Activated naive CD4-positive, alpha-beta T cell treated with anti-CD3 and anti-CD28 coated beads, Interleukin-2, amount 10 ng/mL, durations not matched to agents 7 days and 5 days (primary cell): ENCODE data around the gene HHATL.
"Not testable (repeated sequence)": the region's sequence is repeated elsewhere in the genome, so short reads cannot be mapped to it uniquely, and the experiment has no call there.

ENCODE experiments used
- CTCF ChIA-PET: fragments of 350-600 bp; sonication (Branson Sonifier 250); formaldehyde crosslinking; loops from one replicate; lab custom pipeline; 2021; ENCODE audit warnings: antibody characterized with exemption; lab: Charles Lee
- DNase-seq: peaks from one replicate; pipeline ENCODE4 v3.0.0-alpha.2; 2020
- H3K27ac Mint-ChIP-seq: one replicate; pipeline ENCODE4 v1.8.0; 2021; ENCODE audit warnings: mild to moderate bottlenecking, moderate library complexity, mixed read lengths
- H3K27me3 Mint-ChIP-seq: one replicate; pipeline ENCODE4 v1.8.0; 2021; ENCODE audit warnings: mild to moderate bottlenecking, mixed read lengths
- H3K36me3 Mint-ChIP-seq: one replicate; pipeline ENCODE4 v1.8.0; 2021; ENCODE audit warnings: mixed read lengths
- H3K4me1 Mint-ChIP-seq: one replicate; pipeline ENCODE4 v1.8.0; 2021; ENCODE audit warnings: mixed read lengths
- H3K4me3 Mint-ChIP-seq: one replicate; pipeline ENCODE4 v1.8.0; 2021; ENCODE audit warnings: mild to moderate bottlenecking, moderate library complexity, mixed read lengths
- H3K9me3 Mint-ChIP-seq: one replicate; pipeline ENCODE4 v1.8.0; 2021; ENCODE audit warnings: mixed read lengths

Gene HHATL

GRCh38 chr3:42730706-42731420 is 28.3 kb upstream of the HHATL start:
- no peak for DNase-seq
- Mint-ChIP-seq H3K4me1 (no peaks in the 10 kb centered on the region), H3K9me3 (no peaks in the 10 kb centered on the region), H3K4me3 (no peak overlapping the region), H3K36me3 (no peaks in the 10 kb centered on the region), H3K27ac (no peak overlapping the region), H3K27me3 (peaks cover 15% of the 10 kb centered on the region)
- CTCF ChIA-PET: no interaction called here

GRCh38 chr3:42730294-42730693 is 27.7 kb upstream of the HHATL start:
- H3K4me3 Mint-ChIP-seq: no peak overlapping the region
- no peaks in the 10 kb centered on the region for H3K9me3 Mint-ChIP-seq
- CTCF ChIA-PET: no interaction called here
- no peak for DNase-seq
- H3K36me3 Mint-ChIP-seq: no peaks in the 10 kb centered on the region
- peaks cover 14% of the 10 kb centered on the region for H3K27me3 Mint-ChIP-seq
- no peaks in the 10 kb centered on the region for H3K4me1 Mint-ChIP-seq
- H3K27ac Mint-ChIP-seq: no peak overlapping the region

GRCh38 chr3:42729404-42730145 is 27.0 kb upstream of the HHATL start:
- peaks cover 12% of the 10 kb centered on the region for H3K27me3 Mint-ChIP-seq
- no peak overlapping the region for H3K4me3 Mint-ChIP-seq
- CTCF ChIA-PET: no interaction called here
- DNase-seq: no peak
- no peaks in the 10 kb centered on the region for H3K9me3 Mint-ChIP-seq
- H3K36me3 Mint-ChIP-seq: no peaks in the 10 kb centered on the region
- H3K4me1 Mint-ChIP-seq: no peaks in the 10 kb centered on the region
- no peak overlapping the region for H3K27ac Mint-ChIP-seq

- Mint-ChIP-seq H3K9me3 (no peaks in the 10 kb centered on the region), H3K4me3 (no peak overlapping the region), H3K27ac (no peak overlapping the region), H3K27me3 (peaks cover 16% of the 10 kb centered on the region), H3K4me1 (no peaks in the 10 kb centered on the region), H3K36me3 (no peaks in the 10 kb centered on the region)
- CTCF ChIA-PET: no interaction called here
- no peak for DNase-seq
Observed at GRCh38 chr3:42728668-42729364, 26.2 kb upstream of the HHATL start.

GRCh38 chr3:42728056-42728455 is 25.5 kb upstream of the HHATL start:
- Mint-ChIP-seq H3K4me1 (no peaks in the 10 kb centered on the region), H3K27me3 (peaks cover 17% of the 10 kb centered on the region), H3K4me3 (no peak overlapping the region), H3K9me3 (no peaks in the 10 kb centered on the region), H3K27ac (no peak overlapping the region), H3K36me3 (no peaks in the 10 kb centered on the region)
- no peak for DNase-seq
- CTCF ChIA-PET: no interaction called here

GRCh38 chr3:42725454-42725853 is 22.9 kb upstream of the HHATL start:
- Mint-ChIP-seq H3K36me3 (no peaks in the 10 kb centered on the region), H3K4me1 (no peaks in the 10 kb centered on the region), H3K27me3 (peaks cover 20% of the 10 kb centered on the region), H3K27ac (no peak overlapping the region), H3K9me3 (no peaks in the 10 kb centered on the region), H3K4me3 (no peak overlapping the region)
- CTCF ChIA-PET: no interaction called here
- DNase-seq: no peak

- no peak for DNase-seq
- Mint-ChIP-seq H3K36me3 (no peaks in the 10 kb centered on the region), H3K9me3 (no peaks in the 10 kb centered on the region), H3K4me1 (no peaks in the 10 kb centered on the region), H3K27ac (no peak overlapping the region), H3K27me3 (peaks cover 20% of the 10 kb centered on the region), H3K4me3 (no peak overlapping the region)
- CTCF ChIA-PET: interaction anchor here (1.4 kb wide), 1 partner anchor 22 kb away, joined by 3 read pairs; no protein-coding TSS in a partner anchor
Observed at GRCh38 chr3:42723219-42723618, 20.6 kb upstream of the HHATL start.

- H3K4me3 Mint-ChIP-seq, H3K9me3 Mint-ChIP-seq, H3K4me1 Mint-ChIP-seq, DNase-seq, H3K27ac Mint-ChIP-seq, H3K36me3 Mint-ChIP-seq, CTCF ChIA-PET: not testable (repeated sequence)
- H3K27me3 Mint-ChIP-seq: peaks cover 16% of the 10 kb centered on the region
Observed at GRCh38 chr3:42722442-42722841, 19.8 kb upstream of the HHATL start.

GRCh38 chr3:42721690-42722089 is 19.1 kb upstream of the HHATL start:
- no peak for DNase-seq
- no peaks in the 10 kb centered on the region for H3K9me3 Mint-ChIP-seq
- H3K4me3 Mint-ChIP-seq: no peak overlapping the region
- CTCF ChIA-PET: no interaction called here
- H3K27me3 Mint-ChIP-seq: peaks cover 16% of the 10 kb centered on the region
- H3K27ac Mint-ChIP-seq: no peak overlapping the region
- H3K36me3 Mint-ChIP-seq: no peaks in the 10 kb centered on the region
- no peaks in the 10 kb centered on the region for H3K4me1 Mint-ChIP-seq

GRCh38 chr3:42720126-42720525 is 17.5 kb upstream of the HHATL start:
- no peak overlapping the region for H3K4me3 Mint-ChIP-seq
- H3K36me3 Mint-ChIP-seq: no peaks in the 10 kb centered on the region
- H3K9me3 Mint-ChIP-seq: no peaks in the 10 kb centered on the region
- no peaks in the 10 kb centered on the region for H3K4me1 Mint-ChIP-seq
- peaks cover 13% of the 10 kb centered on the region for H3K27me3 Mint-ChIP-seq
- DNase-seq: no peak
- CTCF ChIA-PET: interaction anchor here (1.1 kb wide), 1 partner anchor 10 kb away, joined by 4 read pairs; no protein-coding TSS in a partner anchor
- H3K27ac Mint-ChIP-seq: no peak overlapping the region

- Mint-ChIP-seq H3K36me3 (no peaks in the 10 kb centered on the region), H3K27me3 (peaks cover 9% of the 10 kb centered on the region), H3K27ac (no peak overlapping the region), H3K4me1 (no peaks in the 10 kb centered on the region), H3K9me3 (no peaks in the 10 kb centered on the region), H3K4me3 (no peak overlapping the region)
- CTCF ChIA-PET: no interaction called here
- no peak for DNase-seq
Observed at GRCh38 chr3:42719002-42719401, 16.4 kb upstream of the HHATL start.

- Mint-ChIP-seq H3K4me3 (no peak overlapping the region), H3K36me3 (no peaks in the 10 kb centered on the region), H3K4me1 (no peaks in the 10 kb centered on the region), H3K27me3 (peaks cover 13% of the 10 kb centered on the region), H3K9me3 (no peaks in the 10 kb centered on the region), H3K27ac (no peak overlapping the region)
- DNase-seq: no peak
- CTCF ChIA-PET: no interaction called here
Observed at GRCh38 chr3:42718338-42718737, 15.7 kb upstream of the HHATL start.

- Mint-ChIP-seq H3K9me3 (no peaks in the 10 kb centered on the region), H3K4me1 (no peaks in the 10 kb centered on the region), H3K27ac (no peak overlapping the region), H3K27me3 (peaks cover 8% of the 10 kb centered on the region), H3K36me3 (no peaks in the 10 kb centered on the region), H3K4me3 (no peak overlapping the region)
- DNase-seq: no peak
- CTCF ChIA-PET: no interaction called here
Observed at GRCh38 chr3:42717306-42717705, 14.7 kb upstream of the HHATL start.

GRCh38 chr3:42714171-42714852 is 11.7 kb upstream of the HHATL start:
- H3K4me3 Mint-ChIP-seq: no peak overlapping the region
- DNase-seq: peak; percentile 5
- no peaks in the 10 kb centered on the region for H3K36me3 Mint-ChIP-seq
- H3K27me3 Mint-ChIP-seq: peaks cover 21% of the 10 kb centered on the region
- no peaks in the 10 kb centered on the region for H3K4me1 Mint-ChIP-seq
- H3K27ac Mint-ChIP-seq: no peak overlapping the region
- no peaks in the 10 kb centered on the region for H3K9me3 Mint-ChIP-seq
- CTCF ChIA-PET: no interaction called here
